Measurements from ENCODE around the gene MB21D2.

MB21D2 gene

DNA sequence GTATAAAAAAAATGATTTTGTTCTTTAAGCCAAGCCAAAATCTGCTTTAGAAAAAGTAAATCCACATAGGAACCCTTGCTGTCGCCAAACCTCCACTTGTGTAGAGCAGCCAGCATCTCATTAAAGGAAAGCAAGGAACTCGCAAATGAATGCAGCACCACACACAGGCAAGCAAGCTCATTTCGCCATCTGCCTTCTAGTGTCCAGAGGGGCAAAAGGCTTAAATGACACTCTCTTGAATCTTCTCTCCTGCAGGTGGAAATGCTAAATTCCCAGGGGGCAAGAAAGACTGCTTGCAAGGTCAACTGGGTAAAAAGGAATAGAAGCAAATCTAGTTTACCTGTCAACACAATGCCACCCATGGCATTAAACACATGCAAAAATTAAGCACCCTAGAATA, 2.4 kb downstream of the MB21D2 start:
- Mint-ChIP-seq H3K27me3 (peaks cover 57% of the 10 kb centered on the region), H3K9me3 (no peaks in the 10 kb centered on the region), H3K27ac (peak overlapping the region; percentile 58), H3K4me1 (peaks cover 65% of the 10 kb centered on the region), H3K36me3 (peaks cover 10% of the 10 kb centered on the region), H3K4me3 (peak overlapping the region; percentile 85)
- DNase-seq, result no peak
- CTCF ChIA-PET, result interaction anchor here (0.6 to 3.8 kb wide), 9 partner anchors 9 to 126 kb away, joined by 3 to 41 read pairs (median 4); no protein-coding TSS in a partner anchor

- Mint-ChIP-seq H3K4me1 (peaks cover 62% of the 10 kb centered on the region), H3K36me3 (peaks cover 11% of the 10 kb centered on the region), H3K27ac (peak overlapping the region; percentile 58), H3K9me3 (no peaks in the 10 kb centered on the region), H3K4me3 (peak overlapping the region; percentile 85), H3K27me3 (peaks cover 53% of the 10 kb centered on the region)
- CTCF ChIA-PET, result interaction anchor here (0.6 to 3.8 kb wide), 9 partner anchors 9 to 126 kb away, joined by 3 to 41 read pairs (median 4); no protein-coding TSS in a partner anchor
- no peak for DNase-seq
Measured at GRCh38 chr3:192914848-192915247, 2.8 kb downstream of the MB21D2 start.

DNA sequence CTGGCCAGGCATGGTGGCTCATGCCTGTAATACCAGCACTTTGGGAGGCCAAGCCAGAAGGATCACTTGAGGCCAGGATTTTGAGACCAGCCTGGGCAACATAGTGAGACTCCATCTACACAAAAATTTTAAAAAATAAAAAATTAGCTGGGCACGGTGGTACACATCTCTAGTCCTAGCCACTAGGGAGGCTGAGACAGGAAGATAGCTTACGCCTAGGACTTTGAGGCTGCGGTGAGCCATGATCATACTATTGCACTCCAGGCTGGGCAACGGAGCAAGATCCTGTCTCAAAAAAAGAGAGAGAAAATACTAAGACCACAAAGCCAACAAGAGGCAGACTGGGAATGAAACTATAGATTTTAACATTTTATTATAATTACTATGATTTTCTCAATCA, 4.1 kb downstream of the MB21D2 start:
- Mint-ChIP-seq H3K27ac (no peak overlapping the region), H3K4me3 (no peak overlapping the region), H3K9me3 (no peaks in the 10 kb centered on the region), H3K27me3 (peaks cover 40% of the 10 kb centered on the region), H3K36me3 (peaks cover 11% of the 10 kb centered on the region), H3K4me1 (peaks cover 49% of the 10 kb centered on the region)
- no peak for DNase-seq
- CTCF ChIA-PET, result interaction anchor here (0.6 to 3.8 kb wide), 2 partner anchors 96 to 127 kb away, joined by 3 to 41 read pairs; no protein-coding TSS in a partner anchor

- Mint-ChIP-seq H3K27me3 (peaks cover 19% of the 10 kb centered on the region), H3K4me1 (peaks cover 52% of the 10 kb centered on the region), H3K4me3 (no peak overlapping the region), H3K36me3 (peaks cover 20% of the 10 kb centered on the region), H3K9me3 (no peaks in the 10 kb centered on the region), H3K27ac (no peak overlapping the region)
- DNase-seq, result no peak
- CTCF ChIA-PET, result no interaction called here
Measured at GRCh38 chr3:192911293-192911692, 6.4 kb downstream of the MB21D2 start.

DNA sequence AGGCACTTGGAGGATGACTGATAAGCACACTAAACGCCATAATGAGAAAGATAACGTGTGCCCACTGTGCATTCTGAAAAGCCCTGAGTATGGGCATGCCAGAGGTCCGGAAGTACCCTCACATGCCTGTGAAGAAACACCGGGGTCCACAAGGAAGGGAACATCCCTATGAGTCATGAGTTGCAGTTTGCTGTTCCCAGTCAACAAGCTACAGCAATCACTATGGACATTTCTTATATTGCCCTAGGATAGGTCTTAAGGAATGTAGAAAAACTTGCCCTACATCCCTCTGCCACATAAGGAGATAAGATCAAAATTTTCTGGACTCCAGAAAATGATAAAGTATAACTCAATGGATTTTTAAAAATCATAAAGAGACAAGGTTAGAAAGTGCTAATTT, 9.9 kb downstream of the MB21D2 start:
- no peak for DNase-seq
- CTCF ChIA-PET, result no interaction called here
- H3K27me3 Mint-ChIP-seq, result no peaks in the 10 kb centered on the region
- peaks cover 32% of the 10 kb centered on the region for H3K36me3 Mint-ChIP-seq
- peaks cover 43% of the 10 kb centered on the region for H3K4me1 Mint-ChIP-seq
- no peak overlapping the region for H3K4me3 Mint-ChIP-seq
- no peak overlapping the region for H3K27ac Mint-ChIP-seq
- peaks cover 4% of the 10 kb centered on the region for H3K9me3 Mint-ChIP-seq

- CTCF ChIA-PET, result no interaction called here
- peaks cover 46% of the 10 kb centered on the region for H3K4me1 Mint-ChIP-seq
- peaks cover 4% of the 10 kb centered on the region for H3K9me3 Mint-ChIP-seq
- peak overlapping the region; percentile 19 for H3K27ac Mint-ChIP-seq
- no peaks in the 10 kb centered on the region for H3K27me3 Mint-ChIP-seq
- no peak for DNase-seq
- peaks cover 37% of the 10 kb centered on the region for H3K36me3 Mint-ChIP-seq
- H3K4me3 Mint-ChIP-seq, result no peak overlapping the region
Measured at GRCh38 chr3:192906940-192907339, 10.7 kb downstream of the MB21D2 start.

GRCh38 chr3:192905980-192906678, 11.5 kb downstream of the MB21D2 start:
- Mint-ChIP-seq H3K4me1 (peaks cover 46% of the 10 kb centered on the region), H3K9me3 (peaks cover 4% of the 10 kb centered on the region), H3K27me3 (no peaks in the 10 kb centered on the region), H3K36me3 (peaks cover 36% of the 10 kb centered on the region), H3K4me3 (no peak overlapping the region), H3K27ac (peak overlapping the region; percentile 19)
- DNase-seq, result no peak
- CTCF ChIA-PET, result no interaction called here

DNA sequence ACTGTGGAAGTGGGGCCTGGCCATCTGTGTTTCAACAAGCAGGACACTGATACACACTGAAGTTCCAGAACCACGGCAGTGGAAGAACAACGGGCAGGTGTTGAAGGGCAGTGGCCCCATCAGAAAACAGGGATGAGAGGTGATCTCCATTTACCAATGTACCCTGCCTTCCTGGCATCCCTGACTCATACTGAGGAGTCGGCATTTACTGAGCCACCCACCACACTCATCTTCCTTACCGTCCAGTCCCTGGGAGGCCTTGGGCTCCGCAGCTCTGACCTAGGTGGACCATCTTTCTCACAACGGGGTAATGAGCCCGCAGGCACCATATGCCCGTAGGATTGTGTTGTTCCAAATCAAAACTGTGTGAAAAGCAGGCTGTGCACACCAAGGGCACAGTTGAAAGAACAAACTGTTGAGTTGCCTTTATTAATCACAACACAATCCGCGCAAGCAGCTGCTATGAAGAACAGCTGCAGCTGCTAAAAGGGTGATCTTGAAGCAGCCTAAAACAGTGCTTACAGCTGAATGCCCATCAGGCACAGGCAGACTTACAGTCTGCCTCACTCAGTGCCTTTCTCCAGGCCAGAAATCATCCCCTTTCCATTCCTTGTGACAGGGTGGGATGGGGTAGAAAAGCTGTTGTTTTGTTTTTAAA, 12.9 kb downstream of the MB21D2 start:
- H3K36me3 Mint-ChIP-seq, result peaks cover 43% of the 10 kb centered on the region
- H3K27ac Mint-ChIP-seq, result no peak overlapping the region
- peaks cover 56% of the 10 kb centered on the region for H3K4me1 Mint-ChIP-seq
- no peak for DNase-seq
- peaks cover 7% of the 10 kb centered on the region for H3K9me3 Mint-ChIP-seq
- CTCF ChIA-PET, result interaction anchor here (0.9 kb wide), 1 partner anchor 88 kb away, joined by 3 read pairs; no protein-coding TSS in a partner anchor
- H3K27me3 Mint-ChIP-seq, result peaks cover 4% of the 10 kb centered on the region
- no peak overlapping the region for H3K4me3 Mint-ChIP-seq

DNA sequence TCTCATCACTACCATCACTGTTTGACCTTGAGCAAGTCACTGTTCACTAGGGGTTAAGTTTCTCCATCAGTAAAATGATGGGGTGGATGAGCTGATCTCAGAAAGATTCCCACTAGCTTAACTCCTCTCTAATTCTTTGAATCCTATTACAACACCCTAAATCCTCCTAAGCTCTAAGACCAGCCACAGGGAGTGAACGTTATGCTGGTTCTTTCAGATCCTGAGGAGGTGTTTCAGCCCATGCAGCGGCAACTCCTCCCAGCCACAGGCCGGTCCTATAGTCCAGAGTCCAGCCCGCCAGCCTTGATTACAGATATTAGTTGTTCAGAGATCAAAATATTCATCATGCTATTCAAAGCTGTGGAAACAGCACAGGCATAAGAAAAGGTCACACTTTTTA, 15.1 kb downstream of the MB21D2 start:
- peaks cover 67% of the 10 kb centered on the region for H3K4me1 Mint-ChIP-seq
- CTCF ChIA-PET, result no interaction called here
- peaks cover 41% of the 10 kb centered on the region for H3K36me3 Mint-ChIP-seq
- no peak overlapping the region for H3K4me3 Mint-ChIP-seq
- peaks cover 11% of the 10 kb centered on the region for H3K9me3 Mint-ChIP-seq
- no peak for DNase-seq
- no peak overlapping the region for H3K27ac Mint-ChIP-seq
- H3K27me3 Mint-ChIP-seq, result peaks cover 4% of the 10 kb centered on the region

GRCh38 chr3:192901435-192901834, 16.2 kb downstream of the MB21D2 start:
- H3K27me3 Mint-ChIP-seq, result peaks cover 8% of the 10 kb centered on the region
- peaks cover 11% of the 10 kb centered on the region for H3K9me3 Mint-ChIP-seq
- no peak for DNase-seq
- H3K4me3 Mint-ChIP-seq, result no peak overlapping the region
- peaks cover 67% of the 10 kb centered on the region for H3K4me1 Mint-ChIP-seq
- H3K27ac Mint-ChIP-seq, result no peak overlapping the region
- peaks cover 46% of the 10 kb centered on the region for H3K36me3 Mint-ChIP-seq
- CTCF ChIA-PET, result no interaction called here

DNA sequence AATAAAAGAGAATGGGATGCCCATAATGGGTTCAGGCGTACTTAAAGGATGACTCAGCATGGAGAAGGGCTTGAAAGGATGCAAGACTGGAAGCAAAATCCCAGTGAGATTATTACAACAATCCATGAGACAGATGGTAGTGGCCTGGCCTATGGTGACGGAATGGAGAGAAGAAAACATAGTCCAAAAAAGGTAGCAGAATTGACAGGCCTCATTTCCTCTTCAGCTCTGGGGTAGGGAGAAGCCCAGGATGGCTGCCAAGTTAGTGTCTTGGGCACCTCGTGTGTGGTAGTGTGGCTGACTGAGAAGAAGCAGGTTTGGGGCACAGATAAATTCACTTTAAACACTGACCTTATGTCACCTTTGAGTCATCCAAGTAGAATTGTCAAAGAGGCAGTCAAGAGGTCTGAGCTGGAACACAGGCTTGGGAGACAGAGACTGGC, 18.1 kb downstream of the MB21D2 start:
- H3K36me3 Mint-ChIP-seq, result peaks cover 49% of the 10 kb centered on the region

DNA sequence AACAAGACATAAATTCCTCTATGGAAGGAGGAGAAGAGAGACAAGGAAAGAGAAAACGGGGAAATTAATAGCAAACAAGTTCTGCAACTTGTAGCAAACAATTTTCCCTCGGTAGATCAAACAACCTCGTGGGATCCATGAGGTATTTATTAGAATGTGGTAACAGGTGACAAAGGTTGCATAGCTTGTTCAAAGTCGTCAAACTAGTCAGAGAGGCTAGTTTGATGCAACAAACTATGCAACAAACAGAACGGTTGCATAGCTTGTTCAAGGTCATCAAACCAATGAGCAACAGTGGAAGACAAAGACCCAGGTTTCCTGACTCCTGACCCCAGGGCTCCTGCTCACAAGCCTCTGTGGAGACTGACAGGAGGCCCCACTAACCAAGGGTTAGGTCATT, 20.7 kb downstream of the MB21D2 start:
- H3K27ac Mint-ChIP-seq, result no peak overlapping the region
- peaks cover 7% of the 10 kb centered on the region for H3K9me3 Mint-ChIP-seq
- H3K4me3 Mint-ChIP-seq, result no peak overlapping the region
- CTCF ChIA-PET, result interaction anchor here (2.3 kb wide), 1 partner anchor 20 kb away, joined by 6 read pairs; the partner anchor contains the start of gene MB21D2
- peaks cover 23% of the 10 kb centered on the region for H3K27me3 Mint-ChIP-seq
- peaks cover 87% of the 10 kb centered on the region for H3K4me1 Mint-ChIP-seq
- DNase-seq, result no peak
- H3K36me3 Mint-ChIP-seq, result peaks cover 33% of the 10 kb centered on the region

More for the DNA sequence above, 18.1 kb downstream of the MB21D2 start:
- Mint-ChIP-seq H3K9me3 (peaks cover 11% of the 10 kb centered on the region), H3K4me3 (no peak overlapping the region), H3K4me1 (peaks cover 72% of the 10 kb centered on the region), H3K27me3 (peaks cover 23% of the 10 kb centered on the region), H3K27ac (peak overlapping the region; percentile 85)
- CTCF ChIA-PET, result interaction anchor here (1.0 to 1.2 kb wide), 2 partner anchors 22 to 83 kb away, joined by 4 read pairs; no protein-coding TSS in a partner anchor
- no peak for DNase-seq

- Mint-ChIP-seq H3K9me3 (peaks cover 7% of the 10 kb centered on the region), H3K36me3 (peaks cover 30% of the 10 kb centered on the region), H3K4me3 (no peak overlapping the region), H3K27me3 (peaks cover 23% of the 10 kb centered on the region), H3K4me1 (peaks cover 91% of the 10 kb centered on the region), H3K27ac (peak overlapping the region; percentile 9)
- no peak for DNase-seq
- CTCF ChIA-PET, result no interaction called here
Measured at GRCh38 chr3:192896208-192896607, 21.4 kb downstream of the MB21D2 start.

DNA sequence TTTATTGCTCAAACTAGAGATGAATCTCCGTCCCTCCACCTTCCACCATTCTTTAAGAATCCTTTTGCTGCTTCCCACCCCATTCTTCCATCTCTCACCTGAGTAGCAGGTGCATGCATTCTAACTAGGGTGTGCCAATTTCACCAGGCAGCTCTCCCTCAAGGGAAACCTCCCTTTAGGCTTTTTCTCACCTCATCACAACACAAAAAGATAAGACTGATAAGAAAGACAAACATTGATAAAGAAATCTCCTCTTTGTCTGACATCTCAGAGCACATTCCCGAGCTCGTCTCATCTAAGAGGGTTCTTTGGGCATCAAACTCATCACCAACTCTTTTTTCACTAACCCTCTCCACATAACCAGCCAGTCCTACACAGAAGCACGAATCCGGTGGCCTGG, 23.0 kb downstream of the MB21D2 start:
- peaks cover 93% of the 10 kb centered on the region for H3K4me1 Mint-ChIP-seq
- H3K4me3 Mint-ChIP-seq, result no peak overlapping the region
- H3K27me3 Mint-ChIP-seq, result peaks cover 19% of the 10 kb centered on the region
- peaks cover 25% of the 10 kb centered on the region for H3K36me3 Mint-ChIP-seq
- DNase-seq, result no peak
- CTCF ChIA-PET, result no interaction called here
- peak overlapping the region; percentile 72 for H3K27ac Mint-ChIP-seq
- H3K9me3 Mint-ChIP-seq, result peaks cover 3% of the 10 kb centered on the region

Data from activated naive CD4-positive, alpha-beta T cell treated with anti-CD3 and anti-CD28 coated beads, Interleukin-2, amount 10 ng/mL, durations not matched to agents 7 days and 5 days (primary cell).